Activated CD8-positive, alpha-beta T cell treated with anti-CD3 and anti-CD28 coated beads for 36 hours (primary cell): ENCODE measurements around the gene SDR42E1. TPM values are rescaled to one million over a fixed set of nuclear protein-coding genes. Genes with fewer than 3 reads are reported as not detected.

Source experiments
- ATAC-seq: fragments of 200-7000 bp; cut with Tn5 transposase; one replicate; pipeline ENCODE4 v1.10.0; 2021; ENCODE audit warnings: mild to moderate bottlenecking, moderate library complexity
- CTCF ChIA-PET: fragments of 350-600 bp; sonication (Branson Sonifier 250); formaldehyde crosslinking; loops from one replicate; lab custom pipeline; 2021; ENCODE audit warnings: antibody characterized with exemption; lab: Charles Lee
- POLR2A ChIA-PET: fragments of 350-600 bp; sonication (Branson Sonifier 250); formaldehyde crosslinking; loops from one replicate; lab custom pipeline; 2021; ENCODE audit warnings: antibody characterized with exemption; lab: Charles Lee
- DNase-seq: peaks from one replicate; pipeline ENCODE4 v3.0.0-alpha.2; 2020
- H3K27ac Mint-ChIP-seq: one replicate; pipeline ENCODE4 v1.8.0; 2021; ENCODE audit warnings: mild to moderate bottlenecking, mixed read lengths
- H3K27me3 Mint-ChIP-seq: one replicate; pipeline ENCODE4 v1.8.0; 2021; ENCODE audit warnings: mixed read lengths
- H3K36me3 Mint-ChIP-seq: one replicate; pipeline ENCODE4 v1.8.0; 2021; ENCODE audit warnings: low read depth, mixed read lengths
- H3K4me1 Mint-ChIP-seq: one replicate; pipeline ENCODE4 v1.8.0; 2021; ENCODE audit warnings: low read depth, mixed read lengths
- H3K4me3 Mint-ChIP-seq: one replicate; pipeline ENCODE4 v1.8.0; 2021; ENCODE audit warnings: mild to moderate bottlenecking, moderate library complexity, mixed read lengths
- H3K9me3 Mint-ChIP-seq: one replicate; pipeline ENCODE4 v1.8.0; 2021; ENCODE audit warnings: mixed read lengths
- intact Hi-C: fragments of 100-400 bp; cut with micrococcal nuclease; formaldehyde crosslinking; loops from one replicate; pipeline ENCODE4 v1.10.0; 2022
- total RNA-seq, 2 experiments: library from RNA; stranded (reverse); gene quantifications; one replicate each; pipeline ENCODE4 v1.2.3, GENCODE V29; 2021
- TF ChIP-seq, protein P1 (sequence below): fragments of 200-600 bp; IDR thresholded peaks from one replicate; pipeline ENCODE4 v1.8.0; 2022; ENCODE audit warnings: antibody characterized with exemption, mild to moderate bottlenecking

Gene SDR42E1
- total RNA-seq, 2 experiments from 2014 or later = 7.1 to 9.2 TPM

DNA sequence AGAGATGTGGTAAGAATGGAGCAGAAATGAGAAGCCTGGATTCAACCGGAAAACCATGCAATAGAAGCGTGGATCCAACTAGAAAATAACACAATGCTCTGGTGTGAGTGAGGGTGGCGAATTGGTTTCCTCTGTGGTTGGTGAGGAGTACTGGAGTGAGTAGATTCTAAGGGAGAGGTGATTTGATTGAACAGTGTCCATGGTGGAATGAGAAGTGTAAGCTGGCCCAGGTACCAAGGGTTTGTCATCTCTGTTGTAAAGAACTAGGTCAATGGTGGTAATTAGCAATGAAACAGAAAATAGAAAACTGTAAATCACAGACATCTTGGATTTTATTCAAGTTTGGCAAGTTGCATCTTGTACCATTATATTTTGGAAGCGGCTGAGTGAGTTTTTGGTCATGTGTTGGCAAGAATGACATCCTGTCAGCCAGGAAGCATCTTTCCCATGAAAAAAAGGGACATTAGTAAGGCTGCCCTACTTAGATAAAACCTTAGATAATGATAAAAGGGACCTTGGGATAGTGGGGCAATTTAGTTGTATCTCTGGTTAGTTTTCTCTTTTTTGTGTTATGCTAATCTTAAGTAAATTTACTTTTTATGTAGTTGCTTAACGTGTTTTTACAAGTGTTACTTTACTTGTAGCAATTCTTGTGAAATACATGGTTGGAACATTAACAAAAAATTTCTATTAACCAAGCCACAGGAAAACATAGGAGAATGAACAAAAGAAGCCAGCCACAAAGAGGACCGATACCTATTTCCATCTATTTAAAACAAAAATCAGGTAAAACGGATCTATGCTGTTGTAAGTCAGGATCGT is 44.7 kb upstream of the SDR42E1 start:
- TF ChIP-seq, protein P1, sequence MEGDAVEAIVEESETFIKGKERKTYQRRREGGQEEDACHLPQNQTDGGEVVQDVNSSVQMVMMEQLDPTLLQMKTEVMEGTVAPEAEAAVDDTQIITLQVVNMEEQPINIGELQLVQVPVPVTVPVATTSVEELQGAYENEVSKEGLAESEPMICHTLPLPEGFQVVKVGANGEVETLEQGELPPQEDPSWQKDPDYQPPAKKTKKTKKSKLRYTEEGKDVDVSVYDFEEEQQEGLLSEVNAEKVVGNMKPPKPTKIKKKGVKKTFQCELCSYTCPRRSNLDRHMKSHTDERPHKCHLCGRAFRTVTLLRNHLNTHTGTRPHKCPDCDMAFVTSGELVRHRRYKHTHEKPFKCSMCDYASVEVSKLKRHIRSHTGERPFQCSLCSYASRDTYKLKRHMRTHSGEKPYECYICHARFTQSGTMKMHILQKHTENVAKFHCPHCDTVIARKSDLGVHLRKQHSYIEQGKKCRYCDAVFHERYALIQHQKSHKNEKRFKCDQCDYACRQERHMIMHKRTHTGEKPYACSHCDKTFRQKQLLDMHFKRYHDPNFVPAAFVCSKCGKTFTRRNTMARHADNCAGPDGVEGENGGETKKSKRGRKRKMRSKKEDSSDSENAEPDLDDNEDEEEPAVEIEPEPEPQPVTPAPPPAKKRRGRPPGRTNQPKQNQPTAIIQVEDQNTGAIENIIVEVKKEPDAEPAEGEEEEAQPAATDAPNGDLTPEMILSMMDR = no peak
- CTCF ChIA-PET = no interaction called here
- H3K36me3 Mint-ChIP-seq = no peaks in the 10 kb centered on the region
- POLR2A ChIA-PET = no interaction called here
- DNase-seq = no peak
- H3K4me1 Mint-ChIP-seq = no peaks in the 10 kb centered on the region
- no peak overlapping the region for H3K27ac Mint-ChIP-seq
- H3K9me3 Mint-ChIP-seq = no peaks in the 10 kb centered on the region
- no peak for ATAC-seq
- no peak overlapping the region for H3K4me3 Mint-ChIP-seq
- intact Hi-C loops = no loop called here
- no peaks in the 10 kb centered on the region for H3K27me3 Mint-ChIP-seq

DNA sequence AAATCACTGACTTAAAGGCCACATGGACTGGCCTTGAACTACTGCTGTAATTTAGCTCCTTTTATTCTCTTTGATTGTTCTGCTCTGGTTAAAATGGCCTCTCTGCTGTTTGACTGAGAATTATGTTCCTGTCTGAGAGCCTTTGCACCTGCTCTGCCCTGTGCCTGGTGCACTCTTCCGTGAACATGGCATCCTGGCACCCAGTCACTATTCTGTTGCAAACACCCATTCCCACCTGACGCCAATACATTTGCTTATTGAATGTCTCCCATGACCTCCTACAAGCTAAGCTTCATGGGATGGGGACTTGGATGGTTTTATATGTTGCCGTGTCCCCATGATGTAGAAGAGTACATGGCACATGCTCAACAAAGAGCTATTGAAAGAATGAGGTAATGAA is 43.8 kb upstream of the SDR42E1 start:
- Mint-ChIP-seq H3K4me1 (no peaks in the 10 kb centered on the region), H3K27me3 (peaks cover 1% of the 10 kb centered on the region), H3K9me3 (no peaks in the 10 kb centered on the region), H3K36me3 (no peaks in the 10 kb centered on the region), H3K27ac (no peak overlapping the region), H3K4me3 (no peak overlapping the region)
- intact Hi-C loops = no loop called here
- TF ChIP-seq, protein P1 = no peak
- POLR2A ChIA-PET = no interaction called here
- ATAC-seq (no peak), DNase-seq (no peak)
- CTCF ChIA-PET = no interaction called here

DNA sequence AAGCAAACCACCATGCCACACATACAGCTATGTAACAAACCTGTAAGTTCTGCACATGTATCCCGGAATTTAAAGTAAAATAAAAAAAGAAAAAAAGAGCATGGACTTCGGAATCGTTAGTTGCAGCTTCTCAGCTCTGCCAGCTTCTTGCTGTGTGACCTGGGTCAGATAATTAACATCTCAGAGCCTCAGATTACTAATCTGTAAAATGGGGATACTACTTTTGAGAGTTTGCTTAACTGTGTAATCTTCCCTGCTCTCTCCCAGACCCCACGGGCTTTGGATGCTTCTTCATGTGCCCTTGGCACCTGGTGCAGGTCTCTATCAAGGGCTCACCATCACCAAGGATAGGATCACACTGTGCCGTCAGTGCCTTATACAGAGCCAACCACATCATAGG is 40.4 kb upstream of the SDR42E1 start:
- ATAC-seq (no peak), DNase-seq (no peak)
- intact Hi-C loops = no loop called here
- peaks cover 7% of the 10 kb centered on the region for H3K27me3 Mint-ChIP-seq
- no peaks in the 10 kb centered on the region for H3K9me3 Mint-ChIP-seq
- H3K36me3 Mint-ChIP-seq = no peaks in the 10 kb centered on the region
- TF ChIP-seq, protein P1 = no peak
- no peak overlapping the region for H3K27ac Mint-ChIP-seq
- POLR2A ChIA-PET = no interaction called here
- H3K4me3 Mint-ChIP-seq = no peak overlapping the region
- CTCF ChIA-PET = no interaction called here
- no peaks in the 10 kb centered on the region for H3K4me1 Mint-ChIP-seq

DNA sequence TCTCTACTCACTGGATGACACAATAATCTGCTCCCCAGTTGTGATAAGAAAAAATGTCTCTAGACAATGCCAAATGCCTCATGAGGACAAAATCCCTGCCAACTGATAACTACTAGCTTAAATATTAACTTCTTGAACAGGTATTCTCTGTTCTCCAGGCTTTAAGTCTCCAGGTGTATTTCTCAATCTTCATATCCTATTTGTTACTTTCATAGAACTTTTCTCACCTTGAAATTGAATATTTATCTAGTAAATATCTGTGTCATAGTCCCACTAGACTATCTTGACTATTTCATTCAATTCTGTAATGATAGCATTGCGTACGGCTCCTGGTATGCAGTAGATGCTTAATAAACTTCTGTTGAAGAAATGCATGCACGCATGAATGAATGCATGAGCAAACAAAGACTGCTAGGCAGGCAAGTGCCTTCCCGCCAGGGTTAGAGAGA is 39.7 kb upstream of the SDR42E1 start:
- Mint-ChIP-seq H3K4me1 (no peaks in the 10 kb centered on the region), H3K36me3 (no peaks in the 10 kb centered on the region), H3K27ac (no peak overlapping the region), H3K4me3 (no peak overlapping the region), H3K9me3 (no peaks in the 10 kb centered on the region), H3K27me3 (peaks cover 8% of the 10 kb centered on the region)
- intact Hi-C loops = no loop called here
- ChIA-PET CTCF (interaction anchor here (1.0 kb wide), 1 partner anchor 11 kb away, joined by 3 read pairs; no protein-coding TSS in a partner anchor), POLR2A (no interaction called here)
- DNase-seq (no peak), ATAC-seq (no peak)
- TF ChIP-seq, protein P1 = no peak

DNA sequence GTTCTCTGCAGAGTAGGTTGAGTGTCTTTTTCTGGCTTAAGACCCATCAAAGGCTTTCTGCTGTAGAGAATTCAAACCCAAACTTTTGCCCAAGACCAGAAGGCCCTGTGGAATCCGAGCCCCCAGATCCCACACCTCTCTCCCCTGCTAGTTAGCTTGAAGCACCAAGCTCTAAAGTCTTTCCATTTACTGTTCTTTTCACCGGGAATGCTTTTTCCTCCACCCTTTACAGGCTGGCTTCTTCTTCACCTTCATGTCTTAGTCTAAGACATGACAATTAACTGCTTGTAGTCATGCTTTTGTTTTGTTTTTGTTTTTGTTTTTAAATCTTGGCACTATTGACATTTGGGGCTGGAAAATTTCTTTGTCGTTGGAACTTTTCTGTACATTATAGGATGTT is 39.2 kb upstream of the SDR42E1 start:
- H3K36me3 Mint-ChIP-seq = no peaks in the 10 kb centered on the region
- no peak for ATAC-seq
- no peak overlapping the region for H3K27ac Mint-ChIP-seq
- H3K4me3 Mint-ChIP-seq = no peak overlapping the region
- TF ChIP-seq, protein P1 = no peak
- no peaks in the 10 kb centered on the region for H3K9me3 Mint-ChIP-seq
- H3K4me1 Mint-ChIP-seq = no peaks in the 10 kb centered on the region
- CTCF ChIA-PET = interaction anchor here (1.0 kb wide), 1 partner anchor 11 kb away, joined by 3 read pairs; no protein-coding TSS in a partner anchor
- no peak for DNase-seq
- intact Hi-C loops = no loop called here
- POLR2A ChIA-PET = no interaction called here
- peaks cover 8% of the 10 kb centered on the region for H3K27me3 Mint-ChIP-seq
